K562 (cell line): ENCODE results near the gene ENPP6. TPM values are rescaled to one million over a fixed set of nuclear protein-coding genes. Genes with fewer than 3 reads are reported as not detected.
A peak's percentile ranks its signal among the peaks of the same experiment; 100 is the strongest.

Source experiments
- CBX3 ChIP-seq, 2 experiments: IDR thresholded peaks; 1 replicate in 1 of 2; 2 replicates in 1 of 2; pipeline ENCODE4 v1.6.1; 2012; ENCODE audit warnings: inconsistent platforms in 2 of 2, low read length in 2 of 2, borderline replicate concordance in 1 of 2, control low read depth in 1 of 2
- CCAR2 ChIP-seq: fragments of 200-400 bp; formaldehyde crosslinking; IDR thresholded peaks from 2 replicates; pipeline ENCODE4 v1.6.1; 2017; ENCODE audit warnings: mild to moderate bottlenecking, low read depth, low read length
- CREBBP ChIP-seq: IDR thresholded peaks from one replicate; pipeline ENCODE4 v1.6.1; 2012; ENCODE audit warnings: low read depth, mild to moderate bottlenecking, control low read depth, inconsistent platforms, low read length
- CTBP1 ChIP-seq: fragments of 450-650 bp; IDR thresholded peaks from 2 replicates; pipeline ENCODE4 v1.6.1; 2016; ENCODE audit warnings: borderline replicate concordance
- CXXC5 ChIP-seq: fragments of 250-450 bp; sonication (Bioruptor Pico); IDR thresholded peaks from 2 replicates; pipeline ENCODE4 v1.8.0; 2022; ENCODE audit warnings: inconsistent platforms, mild to moderate bottlenecking, moderate library complexity
- ELF2 ChIP-seq: fragments of 250-450 bp; sonication (Bioruptor Pico); IDR thresholded peaks from 2 replicates; pipeline ENCODE4 v1.5.0; 2021; ENCODE audit warnings: mild to moderate bottlenecking
- GABPA ChIP-seq: fragments of 200-800 bp; sonication (Bioruptor generic); conservative IDR thresholded peaks from 2 replicates; pipeline ENCODE4 v1.6.1; 2016; ENCODE audit warnings: low read depth, missing genetic modification characterization, missing compliant biosample characterization
- GATAD2A ChIP-seq: fragments of 450-650 bp; IDR thresholded peaks from 2 replicates; pipeline ENCODE4 v1.6.1; 2017
- IFI16 ChIP-seq: fragments of 250-450 bp; sonication (Bioruptor Pico); IDR thresholded peaks from 2 replicates; pipeline ENCODE4 v2.1.2; 2022; ENCODE audit warnings: mild to moderate bottlenecking, inconsistent platforms
- IRF1 ChIP-seq: sonication (generic); formaldehyde crosslinking; IDR thresholded peaks from 2 replicates; pipeline ENCODE4 v1.8.0; 2022; ENCODE audit warnings: missing genetic modification reagents, mild to moderate bottlenecking, borderline replicate concordance
- MBD2 ChIP-seq: sonication (generic); IDR thresholded peaks from 2 replicates; pipeline ENCODE4 v1.6.1; 2016; ENCODE audit warnings: low read depth, borderline replicate concordance
- NFE2 ChIP-seq: IDR thresholded peaks from 2 replicates; pipeline ENCODE4 v1.6.1; 2014; ENCODE audit warnings: antibody characterized with exemption, low read depth
- NR1H2 ChIP-seq: sonication (generic); formaldehyde crosslinking; IDR thresholded peaks from 2 replicates; pipeline ENCODE4 v1.4.0; 2020; ENCODE audit warnings: mild to moderate bottlenecking, missing genetic modification reagents
- NRF1 ChIP-seq, 2 experiments: fragments of 450-650 bp; IDR thresholded peaks in 1 of 2; conservative IDR thresholded peaks in 1 of 2; 2 replicates each; pipeline ENCODE4 v1.6.1; 2014; ENCODE audit warnings: mild to moderate bottlenecking in 2 of 2
- PCBP2 ChIP-seq: fragments of 200-400 bp; formaldehyde crosslinking; IDR thresholded peaks from 2 replicates; pipeline ENCODE4 v1.6.1; 2018; ENCODE audit warnings: low read length, low read depth, mild to moderate bottlenecking, moderate library complexity; ENCODE audit not compliant: poor library complexity, severe bottlenecking
- PHTF2 ChIP-seq: fragments of 250-450 bp; sonication (Bioruptor Pico); IDR thresholded peaks from 2 replicates; pipeline ENCODE4 v1.5.0; 2021; ENCODE audit warnings: mild to moderate bottlenecking
- PKNOX1 ChIP-seq: fragments of 450-650 bp; IDR thresholded peaks from 2 replicates; pipeline ENCODE4 v1.6.1; 2016
- PYGO2 ChIP-seq: fragments of 450-650 bp; IDR thresholded peaks from 2 replicates; pipeline ENCODE4 v1.6.1; 2016; ENCODE audit warnings: mild to moderate bottlenecking, missing genetic modification characterization, moderate library complexity, missing compliant biosample characterization
- RAD21 ChIP-seq, 2 experiments: fragments of 250-450 bp in 1 of 2; fragments of 450-650 bp in 1 of 2; sonication (Bioruptor Pico) in 1 of 2; formaldehyde crosslinking in 1 of 2; IDR thresholded peaks in 1 of 2; conservative IDR thresholded peaks in 1 of 2; 2 replicates each; pipeline versions ENCODE4 v1.4.0 to v1.8.0; 2020 to 2022; ENCODE audit warnings: mild to moderate bottlenecking in 2 of 2, moderate library complexity in 1 of 2
- STAT5A ChIP-seq: IDR thresholded peaks from 2 replicates; pipeline ENCODE4 v1.6.1; 2012; ENCODE audit warnings: low read length, inconsistent platforms, borderline replicate concordance
- ZBTB1 ChIP-seq: sonication (generic); formaldehyde crosslinking; IDR thresholded peaks from 2 replicates; pipeline ENCODE4 v1.8.1; 2023; ENCODE audit warnings: missing genetic modification reagents, low read depth, mild to moderate bottlenecking, borderline replicate concordance
- ZC3H11A ChIP-seq: IDR thresholded peaks from 2 replicates; pipeline ENCODE4 v1.6.1; 2012; ENCODE audit warnings: low read depth, low read length, improper control_type of control experiment
- ZNF436 ChIP-seq: fragments of 250-450, 450-650 bp; sonication (Bioruptor Pico); formaldehyde crosslinking; IDR thresholded peaks from 2 replicates; pipeline ENCODE4 v1.7.0; 2020; ENCODE audit warnings: mild to moderate bottlenecking
- ZNF639 ChIP-seq, 2 experiments: fragments of 200-800 bp in 1 of 2; sonication (Bioruptor generic) in 1 of 2; sonication (generic) in 1 of 2; formaldehyde crosslinking in 1 of 2; IDR thresholded peaks in 1 of 2; conservative IDR thresholded peaks in 1 of 2; 2 replicates each; pipeline versions ENCODE4 v1.5.0 to v1.6.1; 2016 to 2020; ENCODE audit warnings: missing compliant biosample characterization in 1 of 2, missing genetic modification characterization in 1 of 2, missing genetic modification reagents in 1 of 2
- polyA plus RNA-seq, 8 experiments: library from polyadenylated mRNA; depleted of rRNA in 4 of 8; stranded (reverse) in 5 of 8; unstranded in 3 of 8; fragments of >200 nt; fragmentation: Nextera tagmentation in 2 of 8; fragmentation: Illumina TruSeq in 1 of 8; extraction: Ambion mirVana in 2 of 8; extraction: Trizol in 1 of 8; gene quantifications; 2 replicates each; pipeline versions ENCODE4 v1.2.1 to v1.2.3, GENCODE V29; 2011 to 2014; ENCODE audit warnings: inconsistent platforms in 1 of 8, missing spikeins in 1 of 8
- total RNA-seq, 7 experiments: library from RNA; depleted of rRNA in 6 of 7; stranded (reverse); fragments of >200 nt in 6 of 7; fragmentation: Illumina TruSeq in 2 of 7; extraction: Trizol in 2 of 7; gene quantifications; 2 replicates each; pipeline versions ENCODE4 v1.2.1 to v1.2.3, GENCODE V29; 2011 to 2021; ENCODE audit warnings: low replicate concordance in 1 of 7

The ENPP6 gene
- total and polyA plus RNA-seq, 9 of the 15 experiments (the other 6 are each of a cell fraction or from before 2014, with no cell fraction given): 0.29 TPM; not detected in 8

- TF ChIP-seq NR1H2 (CRISPR knock-in tag) (no peak), CBX3 (IDR thresholded peaks at IDR 0.05; ENCODE audit: borderline replicate concordance in 1 of 2, low read length in 2 of 2) (0 out of 3 replicates have a peak, but pooled peaks of 1 of the 2 experiments have one; percentile 30), PCBP2 (no peak), ZC3H11A (no peak), STAT5A (no peak), ZNF639 (CRISPR knock-in tag; conservative IDR thresholded peaks at IDR 0.05 in 1 of 2, IDR thresholded peaks at IDR 0.05 in 1 of 2) (no peak), IRF1 (CRISPR knock-in tag) (no peak), CTBP1 (peak; percentile 39; the same call in 1 of the 2 replicates), GABPA (tag) (peak; percentile 46), PKNOX1 (no peak), GATAD2A (no peak), CCAR2 (no peak), PYGO2 (no peak), ZBTB1 (CRISPR knock-in tag) (no peak), IFI16 (CRISPR knock-in tag) (no peak), ZNF436 (CRISPR knock-in tag) (no peak), PHTF2 (CRISPR knock-in tag) (no peak), CREBBP (no peak), CXXC5 (peak; percentile 68), NFE2 (no peak), MBD2 (no peak), NRF1 (conservative IDR thresholded peaks at IDR 0.05 in 1 of 2, IDR thresholded peaks at IDR 0.05 in 1 of 2) (no peak), RAD21 (CRISPR knock-in tag; conservative IDR thresholded peaks at IDR 0.05 in 1 of 2, IDR thresholded peaks at IDR 0.05 in 1 of 2) (peak in 1 of 2 experiments; percentile 32; a peak in 2 of 4 replicates), ELF2 (CRISPR knock-in tag) (0 out of 2 replicates have a peak, but pooled peaks have one; percentile 44)
Observed at GRCh38 chr4:184097241-184097605, 120.5 kb downstream of the ENPP6 start (continued).
